ENCODE measurements around the gene BDKRB1.

BDKRB1 gene

GRCh38 chr14:96263347-96264199 lies 7.6 kb downstream of the BDKRB1 start:
- no peak for FAIRE-seq

GRCh38 chr14:96264200-96264553 lies 8.2 kb downstream of the BDKRB1 start:
- no peak for FAIRE-seq

- FAIRE-seq = no peak
Observed at GRCh38 chr14:96264853-96265252, 8.8 kb downstream of the BDKRB1 start.

DNA sequence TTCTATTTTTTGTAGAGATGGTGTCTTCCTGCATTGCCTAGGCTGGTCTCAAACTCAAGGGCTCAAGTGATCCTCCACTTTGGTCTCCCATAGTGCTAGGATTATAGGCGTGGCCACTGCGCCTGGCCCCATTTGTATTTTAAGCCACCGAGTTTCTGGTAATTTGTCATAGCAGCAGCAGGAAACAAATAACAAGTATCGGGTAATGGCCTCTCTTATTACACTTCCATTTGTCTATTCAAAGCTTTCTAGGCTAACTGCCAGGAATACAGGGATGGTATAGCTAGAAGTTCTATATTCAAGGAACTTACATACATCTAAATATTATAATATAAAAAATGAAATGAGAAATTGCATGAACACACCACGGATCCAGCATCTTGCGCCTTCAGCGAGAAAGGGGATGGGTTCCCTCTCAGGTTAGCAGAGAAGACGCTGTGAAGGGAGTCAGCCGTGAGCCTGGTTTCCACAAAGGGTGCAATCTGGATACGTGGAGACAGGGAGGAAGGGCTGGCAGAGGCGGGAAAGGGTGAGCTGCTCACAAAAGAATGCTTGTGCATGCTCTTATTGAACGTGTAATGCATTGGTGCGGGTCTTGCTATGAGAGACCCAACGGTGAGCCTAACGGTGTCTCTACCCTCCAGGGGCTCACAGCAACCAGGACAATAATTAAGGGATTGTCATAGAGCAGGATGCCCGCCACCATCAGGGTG lies 9.5 kb downstream of the BDKRB1 start:
- no peak for FAIRE-seq

DNA sequence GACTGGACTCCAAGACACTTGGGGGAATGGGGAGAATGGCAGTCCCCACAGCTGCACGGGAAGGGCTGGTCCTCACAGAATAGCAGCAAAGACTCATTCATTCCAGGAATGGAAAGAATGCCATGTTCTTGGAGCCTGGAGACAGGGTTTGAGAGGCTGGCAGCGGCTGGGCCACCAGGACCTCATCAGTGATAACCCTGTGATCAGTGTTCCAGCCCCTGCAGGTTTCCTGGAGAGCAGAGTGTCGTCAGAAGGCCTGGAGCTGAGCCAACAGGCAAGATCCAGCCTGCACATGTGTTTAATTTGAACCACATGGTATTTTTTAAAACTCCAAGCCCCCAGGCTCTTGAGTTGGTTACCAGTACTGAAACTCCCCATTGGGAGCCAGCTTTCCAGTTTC lies 11.3 kb downstream of the BDKRB1 start:
- no peak for FAIRE-seq

- no peak for FAIRE-seq
Observed at GRCh38 chr14:96267916-96268315, 11.9 kb downstream of the BDKRB1 start.

DNA sequence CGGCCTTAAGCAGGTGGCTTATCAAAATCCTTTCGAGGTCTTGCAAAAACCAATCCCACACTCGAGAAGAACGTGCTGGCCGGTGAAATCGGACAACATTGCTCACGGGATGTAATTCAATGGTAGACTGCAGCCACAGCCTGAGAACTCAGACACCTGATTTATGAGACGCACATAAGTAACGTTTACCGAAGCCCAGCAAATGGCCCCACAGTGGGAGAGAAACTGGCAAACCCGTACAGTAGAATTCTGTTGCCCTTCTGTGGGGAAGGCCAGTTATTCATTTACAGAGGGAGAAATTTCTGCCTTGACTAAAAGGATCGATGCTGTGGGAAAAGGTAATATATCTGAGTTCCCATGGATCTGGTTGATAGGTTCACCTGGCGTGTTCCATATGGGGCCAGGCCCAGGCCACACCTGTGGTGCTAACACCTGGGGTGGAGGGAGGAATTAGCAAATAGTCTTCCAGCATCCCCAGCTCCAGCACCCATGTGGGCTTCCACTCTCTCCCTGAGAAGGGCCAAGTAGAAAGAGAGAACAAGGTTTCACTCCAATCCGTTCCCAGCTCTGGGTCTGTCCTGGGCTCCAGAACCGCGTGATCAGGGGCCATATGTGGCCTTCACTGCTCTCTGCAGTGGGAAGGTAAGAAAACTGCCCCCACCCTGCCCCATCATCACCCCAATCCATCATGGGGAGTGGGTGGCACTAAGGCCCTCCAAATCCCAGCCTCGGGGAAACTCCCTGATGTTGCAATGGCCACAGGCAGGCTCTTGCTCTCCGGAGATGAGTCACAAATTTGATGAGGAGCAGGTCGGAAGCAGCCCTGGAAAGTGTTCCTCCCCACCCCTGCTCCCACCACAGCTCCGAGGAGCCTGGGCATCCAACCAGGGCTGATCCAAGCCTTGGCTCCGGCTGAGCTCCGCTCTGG lies 12.7 kb downstream of the BDKRB1 start:
- FAIRE-seq = no peak

GRCh38 chr14:96269359-96269710 lies 13.3 kb downstream of the BDKRB1 start:
- no peak for FAIRE-seq

DNA sequence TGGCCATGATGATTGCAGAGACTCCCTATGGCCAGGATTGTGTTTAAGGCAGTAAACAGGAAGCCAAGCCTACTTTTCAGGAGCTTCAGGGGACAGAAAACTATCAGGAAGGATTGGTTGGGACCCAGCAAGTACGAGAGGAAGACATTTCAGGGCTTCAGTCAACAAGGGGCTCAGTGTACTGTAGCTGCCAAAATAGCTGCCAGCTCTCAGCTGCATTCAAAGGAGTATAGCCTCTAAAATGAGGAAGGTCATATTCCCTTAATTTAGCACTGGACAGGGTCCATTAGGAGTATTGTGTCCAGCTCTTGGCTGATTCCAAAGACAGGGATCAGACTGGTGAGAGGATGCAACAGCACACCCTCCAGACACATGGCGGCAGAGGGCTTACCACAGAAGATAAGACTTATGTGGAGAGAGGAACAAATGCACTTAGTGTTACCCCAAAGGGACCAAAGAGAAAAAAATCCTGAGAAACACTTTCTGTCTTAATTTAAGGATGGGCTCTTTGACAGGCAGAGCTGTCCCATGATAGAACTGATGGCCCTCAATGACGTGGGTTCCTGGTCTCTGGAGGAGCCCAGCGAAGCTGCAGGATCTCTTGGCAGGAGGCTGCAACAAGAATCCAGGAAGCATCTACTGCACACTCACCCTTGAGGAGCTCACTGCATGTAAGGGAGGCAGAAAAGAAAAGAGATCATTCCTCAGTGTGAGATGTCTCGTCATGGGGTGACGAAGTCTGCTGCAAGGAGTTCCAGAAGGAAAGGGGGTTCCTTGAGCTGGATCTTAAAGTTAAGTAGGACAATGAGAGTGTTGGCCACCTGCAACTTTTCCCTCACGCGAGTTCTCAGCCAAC lies 14.8 kb downstream of the BDKRB1 start:
- no peak for FAIRE-seq

- no peak for FAIRE-seq
Observed at GRCh38 chr14:96271421-96271762, 15.4 kb downstream of the BDKRB1 start.

DNA sequence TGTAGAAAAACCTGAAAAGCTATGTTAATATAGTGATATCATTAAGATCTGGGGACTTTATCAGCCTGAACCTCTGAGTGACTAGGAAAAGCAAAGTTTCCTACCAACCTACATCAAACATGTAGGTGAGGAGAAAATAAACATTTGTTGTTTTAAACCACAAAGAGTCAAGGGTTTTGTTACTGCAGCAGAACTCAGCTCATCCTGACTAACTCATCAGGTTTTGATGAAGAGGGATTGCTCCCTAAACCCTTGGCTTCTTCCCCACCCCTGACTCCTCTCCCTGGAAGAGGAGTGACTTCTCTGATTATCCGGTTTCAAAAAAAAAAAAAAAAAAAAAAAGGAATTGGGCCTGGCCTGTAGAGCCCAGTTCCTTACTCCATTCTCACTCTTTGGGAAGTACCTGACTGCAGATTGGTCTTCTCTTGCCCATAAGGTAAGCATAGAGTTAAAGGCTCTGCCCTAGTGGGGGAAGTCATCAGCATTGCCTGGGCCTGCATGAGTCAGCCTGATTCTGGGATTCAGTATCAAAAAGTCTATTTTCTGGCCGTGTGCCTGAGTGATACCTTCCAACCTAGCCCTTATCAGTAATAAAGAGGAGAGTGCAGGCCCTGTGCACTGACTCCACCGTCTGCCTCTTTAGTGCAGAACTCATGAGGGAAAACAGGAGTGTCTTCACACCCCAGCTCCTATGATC lies 16.9 kb downstream of the BDKRB1 start:
- no peak for FAIRE-seq

- no peak for FAIRE-seq
Observed at GRCh38 chr14:96273629-96274028, 17.6 kb downstream of the BDKRB1 start.

DNA sequence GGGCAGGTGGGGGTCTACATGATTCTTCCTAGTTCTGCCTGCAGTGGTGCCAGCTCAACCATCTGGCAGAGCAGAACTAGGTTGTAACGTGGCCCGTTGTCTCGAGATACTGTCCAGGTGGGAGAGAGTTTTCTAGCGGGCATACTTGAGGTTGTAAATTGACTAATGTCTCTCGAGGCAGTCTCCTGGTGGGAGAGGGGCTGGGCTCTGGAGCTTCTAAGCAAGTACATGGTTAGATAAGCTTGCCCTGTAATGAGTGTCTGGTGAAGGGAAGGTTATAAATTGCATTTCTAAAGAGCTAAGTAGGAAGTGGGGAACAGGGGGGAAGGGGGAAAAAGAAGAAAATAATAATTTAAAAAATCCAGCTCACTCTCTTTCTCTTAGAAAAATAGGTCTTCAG lies 18.1 kb downstream of the BDKRB1 start:
- FAIRE-seq = no peak

GRCh38 chr14:96274543-96274942 lies 18.5 kb downstream of the BDKRB1 start:
- FAIRE-seq = no peak

DNA sequence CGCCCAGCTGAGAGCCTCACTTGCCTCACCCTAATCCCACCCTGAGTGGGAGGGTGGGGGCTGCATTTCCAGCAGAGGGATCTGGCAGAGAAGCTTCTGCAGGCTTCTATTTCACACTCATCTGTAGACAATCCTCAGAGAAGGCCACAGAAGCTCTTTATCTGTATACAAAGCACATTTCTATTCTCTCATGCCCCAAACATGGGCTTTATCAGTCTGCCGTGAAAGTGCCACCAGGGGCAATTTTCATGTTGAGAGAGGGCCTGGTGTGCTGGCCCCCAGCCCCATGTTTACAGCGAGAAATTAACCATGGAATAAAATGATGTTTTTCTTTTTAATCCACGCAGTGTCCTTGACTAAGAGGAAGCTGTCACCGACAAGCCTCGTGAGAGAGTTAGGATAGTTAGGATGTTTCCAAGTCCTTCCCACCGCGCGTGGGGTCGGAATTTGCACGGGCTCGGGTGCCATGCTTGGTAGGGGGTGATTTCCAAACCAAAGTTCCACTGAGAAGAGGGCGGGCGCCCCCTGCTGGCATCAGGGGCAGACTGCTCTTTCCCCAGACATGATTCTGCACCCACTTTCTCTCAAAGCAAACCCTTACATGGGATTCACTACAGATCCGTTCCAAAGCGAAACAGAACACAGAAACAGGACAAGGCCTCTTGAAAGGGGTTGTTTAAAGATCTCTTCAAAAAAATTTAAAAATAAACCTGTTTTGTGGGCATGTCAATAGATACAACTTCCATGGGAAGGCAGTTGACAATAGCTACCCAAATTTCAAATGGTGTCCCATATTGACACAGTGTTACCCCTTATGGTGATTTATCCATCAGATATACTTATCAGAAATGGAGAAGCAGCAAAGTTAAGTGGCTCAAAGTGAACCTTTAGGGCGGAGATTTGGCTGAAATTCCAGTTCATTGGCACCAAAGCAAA lies 19.4 kb downstream of the BDKRB1 start:
- no peak for FAIRE-seq

DNA sequence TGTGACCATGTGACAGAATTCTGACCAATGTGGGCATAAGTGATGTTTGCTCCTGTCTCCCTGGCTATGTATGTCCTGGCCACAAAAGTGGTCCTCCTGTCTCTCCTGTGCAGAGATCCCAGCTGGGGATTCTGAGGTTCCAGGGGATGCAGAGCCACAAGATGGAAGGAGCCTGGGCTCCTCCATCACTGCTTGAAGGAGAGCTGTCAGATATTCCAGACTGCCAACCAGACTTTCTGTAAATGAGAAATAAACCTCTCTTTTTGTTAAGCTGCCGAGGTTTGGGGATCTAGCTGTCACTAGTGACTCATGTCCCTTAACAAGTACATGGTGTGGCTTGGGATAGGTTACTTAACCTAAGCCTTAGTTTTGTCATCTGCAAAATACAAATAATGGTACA lies 21.9 kb downstream of the BDKRB1 start:
- no peak for FAIRE-seq

DNA sequence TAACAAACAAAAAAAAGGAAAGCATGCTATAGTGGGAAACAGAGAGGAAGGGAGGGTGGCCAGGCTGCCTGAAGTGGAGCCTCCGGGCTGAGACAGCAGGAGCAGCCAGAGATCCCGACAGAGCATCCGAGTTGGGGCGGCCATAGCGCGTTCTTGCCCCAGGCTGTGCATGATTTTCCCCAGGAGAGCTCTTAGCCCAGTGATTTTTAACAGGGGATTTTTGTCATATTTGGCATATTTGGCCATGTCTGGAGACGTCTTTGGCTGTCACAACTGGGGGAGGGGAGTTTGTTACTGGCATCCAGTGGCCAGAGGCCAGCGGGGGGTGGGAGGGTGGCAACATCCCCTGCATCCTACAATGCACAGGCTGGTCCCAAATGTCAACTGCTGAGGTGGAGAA lies 23.6 kb downstream of the BDKRB1 start:
- FAIRE-seq = no peak

GRCh38 chr14:96280104-96280503 lies 24.1 kb downstream of the BDKRB1 start:
- FAIRE-seq = no peak

- no peak for FAIRE-seq
Observed at GRCh38 chr14:96281486-96281885, 25.5 kb downstream of the BDKRB1 start.

- no peak for FAIRE-seq
Observed at GRCh38 chr14:96284008-96284407, 28.0 kb downstream of the BDKRB1 start.

- FAIRE-seq = no peak
Observed at GRCh38 chr14:96284430-96284829, 28.4 kb downstream of the BDKRB1 start.
